ENCODE results near the gene OXCT1. TPM values are rescaled to one million over a fixed set of nuclear protein-coding genes. Genes with fewer than 3 reads are reported as not detected.
A peak's percentile ranks its signal among the peaks of the same experiment; 100 is the strongest.

Gene OXCT1
- total and polyA plus RNA-seq, 9 of the 15 experiments (the other 6 are each of a cell fraction or from before 2014, with no cell fraction given) = 24.7 to 61.2 (median 41.9) TPM

- TF ChIP-seq ZNF592 (IDR thresholded peaks at IDR 0.05) (peak; percentile 57), BHLHE40 (IDR thresholded peaks at IDR 0.05; ENCODE audit: low read length) (peak; percentile 79; the same call in 1 of the 2 replicates), MEIS2 (IDR thresholded peaks at IDR 0.05; ENCODE audit: partially characterized antibody) (peak; percentile 40), C11orf30 (IDR thresholded peaks at IDR 0.05; ENCODE audit: low read depth) (peak; percentile 57; the same call in 1 of the 2 replicates), KLF1 (tag; IDR thresholded peaks at IDR 0.05) (0 out of 2 replicates have a peak, but pooled peaks have one; percentile 53), ZNF518B (CRISPR knock-in tag; IDR thresholded peaks at IDR 0.05) (no peak), KAT7 (CRISPR knock-in tag; IDR thresholded peaks at IDR 0.05; ENCODE audit: borderline replicate concordance) (0 out of 2 replicates have a peak, but pooled peaks have one; percentile 28), POLR2A (conservative IDR thresholded peaks at IDR 0.05) (peak; percentile 90), POLR2B (IDR thresholded peaks at IDR 0.05; ENCODE audit: low read depth, partially characterized antibody) (peak; percentile 65), SIN3B (IDR thresholded peaks at IDR 0.05; ENCODE audit: low read depth) (peak; percentile 52; the same call in 1 of the 2 replicates), ATF1 (CRISPR knock-in tag; IDR thresholded peaks at IDR 0.05) (peak; percentile 26; the same call in 1 of the 2 replicates), ATF1 (tag; IDR thresholded peaks at IDR 0.05) (peak; percentile 89), TAF1 (IDR thresholded peaks at IDR 0.05; ENCODE audit: control insufficient read depth, extremely low read depth, insufficient read depth, low read length, severe bottlenecking) (peak; percentile 77), NCOA6 (IDR thresholded peaks at IDR 0.05) (0 out of 2 replicates have a peak, but pooled peaks have one; percentile 40), THAP7 (CRISPR knock-in tag; IDR thresholded peaks at IDR 0.05) (no peak), ZNF24 (IDR thresholded peaks at IDR 0.05) (peak; percentile 14; the same call in 1 of the 2 replicates), ZFX (CRISPR knock-in tag; IDR thresholded peaks at IDR 0.05) (peak; percentile 85), TEAD1 (CRISPR knock-in tag; IDR thresholded peaks at IDR 0.05) (peak in 1 of 2 experiments; percentile 27; a peak in 2 of 4 replicates), MAX (CRISPR knock-in tag; IDR thresholded peaks at IDR 0.05) (peak; percentile 65)
Measured at GRCh38 chr5:41869724-41870626, at the start of gene OXCT1 (continued).

Measured in K562 (cell line).